ENCODE data around the gene HOXC4.
"Not testable (repeated sequence)": the region's sequence is repeated elsewhere in the genome, so short reads cannot be mapped to it uniquely, and the experiment has no call there.

The HOXC4 gene

DNA sequence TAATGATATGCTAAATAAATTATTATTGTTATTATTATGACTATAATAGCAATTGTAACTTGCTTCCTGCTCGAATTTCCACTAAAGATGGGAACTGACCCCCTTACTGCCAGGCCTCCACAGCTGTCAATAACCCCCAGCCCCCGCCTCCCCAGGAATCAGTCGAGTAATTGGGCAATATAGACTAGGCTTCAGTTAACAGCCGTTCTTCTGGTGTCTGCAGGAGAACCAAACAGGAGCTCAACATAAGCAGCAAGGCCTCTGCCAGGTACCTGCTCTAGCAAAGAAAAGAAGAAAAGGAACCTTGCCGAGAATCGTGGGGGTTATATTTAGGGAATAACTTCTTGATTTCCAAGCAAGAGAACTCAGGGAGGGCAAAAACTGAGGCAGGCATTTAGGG lies 21.8 kb downstream of the HOXC4 start:
- TF ChIP-seq, protein P1, sequence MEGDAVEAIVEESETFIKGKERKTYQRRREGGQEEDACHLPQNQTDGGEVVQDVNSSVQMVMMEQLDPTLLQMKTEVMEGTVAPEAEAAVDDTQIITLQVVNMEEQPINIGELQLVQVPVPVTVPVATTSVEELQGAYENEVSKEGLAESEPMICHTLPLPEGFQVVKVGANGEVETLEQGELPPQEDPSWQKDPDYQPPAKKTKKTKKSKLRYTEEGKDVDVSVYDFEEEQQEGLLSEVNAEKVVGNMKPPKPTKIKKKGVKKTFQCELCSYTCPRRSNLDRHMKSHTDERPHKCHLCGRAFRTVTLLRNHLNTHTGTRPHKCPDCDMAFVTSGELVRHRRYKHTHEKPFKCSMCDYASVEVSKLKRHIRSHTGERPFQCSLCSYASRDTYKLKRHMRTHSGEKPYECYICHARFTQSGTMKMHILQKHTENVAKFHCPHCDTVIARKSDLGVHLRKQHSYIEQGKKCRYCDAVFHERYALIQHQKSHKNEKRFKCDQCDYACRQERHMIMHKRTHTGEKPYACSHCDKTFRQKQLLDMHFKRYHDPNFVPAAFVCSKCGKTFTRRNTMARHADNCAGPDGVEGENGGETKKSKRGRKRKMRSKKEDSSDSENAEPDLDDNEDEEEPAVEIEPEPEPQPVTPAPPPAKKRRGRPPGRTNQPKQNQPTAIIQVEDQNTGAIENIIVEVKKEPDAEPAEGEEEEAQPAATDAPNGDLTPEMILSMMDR (IDR thresholded peaks at IDR 0.05; ENCODE audit: insufficient read depth, low read length, missing control alignments), result no peak
- ChIA-PET POLR2A (no interaction called here), CTCF (no interaction called here)
- no peak overlapping the region for H3K4me3 ChIP-seq (ENCODE audit: low read depth, low read length)
- DNase-seq (ENCODE audit: low read depth, low spot score), result no peak

DNA sequence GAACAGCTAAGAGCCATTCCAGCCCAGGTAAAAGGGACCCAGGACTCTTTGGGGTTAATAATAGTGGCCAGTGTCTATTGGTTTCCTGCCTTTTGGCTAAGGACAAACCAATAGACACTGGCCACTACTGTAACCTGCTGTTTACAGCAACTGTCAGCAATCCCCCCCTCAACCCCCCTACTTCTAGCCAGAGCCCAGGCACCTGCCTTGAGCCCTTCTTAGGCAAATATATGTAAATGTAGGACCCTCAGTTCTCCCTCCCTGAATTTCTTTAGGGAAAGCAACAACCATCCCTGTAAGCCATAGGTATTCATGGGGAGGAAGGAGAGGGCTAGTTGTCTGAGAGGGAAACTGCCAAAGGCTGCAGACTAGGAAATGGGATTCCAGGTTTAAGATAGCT lies 22.3 kb downstream of the HOXC4 start:
- ChIA-PET CTCF (interaction anchor here (0.7 kb wide), 1 partner anchor 44 kb away, joined by 3 read pairs; the partner anchor contains the start of gene HOXC5), POLR2A (no interaction called here)

DNA sequence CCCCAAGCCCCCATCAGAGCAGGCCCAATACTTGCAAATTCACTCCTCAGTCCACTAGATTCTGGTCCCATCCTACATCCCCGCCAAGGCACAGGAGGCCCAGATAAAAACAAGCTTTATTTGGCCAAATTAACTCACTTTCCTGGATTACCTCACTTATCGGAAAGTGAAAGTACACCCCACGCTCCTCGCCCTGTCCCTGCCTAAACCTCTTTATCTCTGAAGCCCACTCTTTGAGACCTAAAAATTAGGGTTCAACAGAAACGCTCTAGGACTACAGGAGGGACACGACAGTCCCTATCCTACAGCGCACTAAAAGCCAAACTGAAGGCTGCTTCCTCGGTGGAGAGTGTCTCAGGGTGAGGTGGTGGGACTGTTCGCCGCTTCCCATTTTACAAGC lies 24.2 kb downstream of the HOXC4 start:
- H3K4me3 ChIP-seq (ENCODE audit: low read depth, low read length), result peak overlapping the region; percentile 6; the same call in 1 of the 2 replicates
- DNase-seq (ENCODE audit: low read depth, low spot score); POLR2A ChIA-PET; CTCF ChIA-PET: not testable (repeated sequence)

More for the DNA sequence above, 22.3 kb downstream of the HOXC4 start:
- TF ChIP-seq, protein P1 (IDR thresholded peaks at IDR 0.05; ENCODE audit: insufficient read depth, low read length, missing control alignments), result no peak
- no peak for DNase-seq (ENCODE audit: low read depth, low spot score)
- H3K4me3 ChIP-seq (ENCODE audit: low read depth, low read length), result no peak overlapping the region

DNA sequence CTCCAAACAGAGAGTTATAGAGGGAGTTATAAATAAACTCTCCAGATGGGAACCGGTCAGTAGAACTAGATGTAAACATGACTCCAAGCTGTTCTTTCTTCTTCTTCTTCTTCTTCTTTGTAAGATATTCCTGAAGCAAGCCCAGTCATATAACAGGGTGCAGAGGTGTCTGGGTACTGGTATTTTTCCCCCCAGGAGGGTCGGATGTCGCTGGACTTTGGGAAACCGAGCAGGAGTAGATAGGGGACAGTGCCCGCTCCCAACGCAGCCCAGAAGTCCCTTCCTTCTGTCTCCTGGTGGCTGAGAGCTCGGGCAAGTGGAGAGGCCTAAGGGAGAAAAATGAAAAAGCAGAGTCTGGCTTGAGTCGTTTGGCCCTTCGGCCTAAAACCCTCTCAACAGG lies 25.5 kb downstream of the HOXC4 start:
- CTCF ChIA-PET; DNase-seq (ENCODE audit: low read depth, low spot score); POLR2A ChIA-PET: not testable (repeated sequence)
- peak overlapping the region; percentile 18 for H3K4me3 ChIP-seq (ENCODE audit: low read depth, low read length)

DNA sequence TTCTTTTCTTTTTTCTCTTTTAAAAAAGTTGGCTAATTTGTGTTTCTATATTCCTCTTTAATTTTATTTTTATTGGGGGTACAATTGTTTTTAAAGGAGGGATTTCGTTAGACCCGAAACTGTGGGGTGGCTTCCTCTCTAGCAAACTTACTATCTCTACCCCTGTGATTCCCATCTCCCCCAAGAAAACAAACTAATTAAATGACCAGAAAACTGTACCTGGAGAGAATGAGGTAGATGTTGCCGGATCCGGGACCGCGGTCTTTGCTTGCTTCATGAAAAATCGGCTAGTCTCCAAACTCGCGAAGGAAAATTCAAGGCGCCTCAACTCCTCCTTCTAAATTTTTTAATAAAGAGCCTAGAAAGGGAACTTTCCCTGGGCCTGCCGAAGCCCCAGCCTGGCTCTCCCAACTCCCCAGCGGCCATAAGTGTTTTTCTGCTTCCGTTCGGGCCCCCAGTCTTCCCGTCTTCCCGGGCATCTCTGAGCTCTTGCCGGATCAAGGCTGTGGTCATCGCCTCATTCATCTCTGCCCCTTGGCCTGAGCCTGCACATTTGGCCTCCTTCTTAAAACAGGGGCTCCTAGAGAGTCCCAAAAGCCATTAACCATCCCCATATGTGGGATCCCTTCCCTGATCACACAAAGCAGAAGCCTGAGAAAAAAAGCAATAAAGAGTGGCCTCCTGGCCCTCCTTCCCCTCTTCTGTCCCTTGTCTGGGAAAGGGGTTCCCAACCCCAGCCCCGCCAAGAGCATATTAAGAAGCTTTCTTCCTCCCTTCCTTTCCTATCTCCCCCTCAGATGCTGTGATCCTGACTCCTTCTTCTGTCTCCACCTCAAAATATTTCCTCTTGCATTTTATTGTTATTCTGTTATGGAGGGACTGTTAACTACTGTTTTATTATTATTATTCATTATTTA lies 26.6 kb downstream of the HOXC4 start:
- DNase-seq (ENCODE audit: low read depth, low spot score); POLR2A ChIA-PET: not testable (repeated sequence)
- H3K4me3 ChIP-seq (ENCODE audit: low read depth, low read length), result peak overlapping the region; percentile 25
- CTCF ChIA-PET, result interaction anchor here (1.2 kb wide), 1 partner anchor 47 kb away, joined by 3 read pairs; the partner anchor contains the start of gene HOXC5

DNA sequence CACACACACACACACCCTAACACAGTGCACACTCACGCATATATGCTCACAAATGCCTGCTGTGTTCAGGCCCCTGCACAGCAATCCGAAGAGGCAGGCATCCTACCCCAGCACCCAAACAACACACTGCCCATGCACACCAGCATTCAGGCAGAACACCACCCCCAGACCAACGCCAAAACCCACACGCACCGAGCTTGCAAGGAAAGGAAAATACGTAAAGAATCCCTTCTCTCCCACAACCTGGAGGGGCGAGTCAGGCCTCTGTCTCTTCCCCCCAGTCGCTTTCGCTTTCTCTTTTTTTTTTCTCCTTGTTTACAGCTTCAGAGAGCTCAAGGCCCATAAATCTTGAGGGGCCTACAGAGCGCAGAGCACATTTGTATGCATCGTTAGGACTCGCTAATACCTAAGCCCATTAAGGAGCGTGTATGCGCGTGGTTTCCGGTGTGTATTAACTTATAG lies 27.4 kb downstream of the HOXC4 start:
- POLR2A ChIA-PET, result not testable (repeated sequence)
- CTCF ChIA-PET, result interaction anchor here (1.2 kb wide), 1 partner anchor 48 kb away, joined by 3 read pairs; the partner anchor contains the start of gene HOXC5

DNA sequence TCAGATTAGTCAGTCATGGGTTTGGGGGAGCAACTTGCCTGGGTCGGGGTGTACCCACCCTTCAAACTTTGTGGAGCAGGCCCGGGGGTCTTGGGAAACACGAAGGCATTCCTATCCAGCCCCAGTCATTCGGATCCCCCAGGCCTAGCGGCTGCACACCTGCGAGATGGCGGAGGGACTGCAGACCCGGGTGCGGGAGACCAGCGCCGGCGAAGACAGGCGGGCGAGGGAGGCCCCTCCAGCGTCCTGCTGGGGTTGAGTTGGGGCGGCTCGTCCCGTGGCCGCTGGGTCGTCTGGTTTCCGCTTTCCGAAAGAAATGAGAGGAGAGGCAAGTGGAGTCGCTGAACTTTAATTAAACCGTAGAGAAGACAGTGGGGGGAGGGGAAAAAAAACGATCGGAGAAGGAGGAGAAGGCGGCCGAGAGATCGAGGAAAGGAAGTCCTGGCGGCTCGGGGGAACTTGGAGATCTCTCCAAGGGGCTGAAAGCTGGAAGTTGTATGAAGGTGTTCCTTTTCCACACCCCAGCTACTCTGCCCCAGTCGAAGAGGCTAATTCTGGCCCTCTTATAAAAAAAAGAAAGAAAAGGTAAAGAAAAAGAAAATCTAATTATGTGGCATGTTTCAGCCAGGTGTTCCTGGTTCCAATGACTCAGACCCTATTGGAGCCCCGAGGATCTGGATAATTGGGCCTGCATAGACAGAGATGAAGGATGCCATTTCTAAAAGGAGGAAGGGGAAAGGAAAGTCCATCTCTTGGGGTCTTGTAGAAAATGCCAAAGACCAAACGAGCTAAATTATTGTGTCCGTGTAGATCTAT lies 28.2 kb downstream of the HOXC4 start:
- H3K4me3 ChIP-seq (ENCODE audit: low read depth, low read length), result peak overlapping the region; percentile 25
- DNase-seq (ENCODE audit: low read depth, low spot score); POLR2A ChIA-PET: not testable (repeated sequence)
- CTCF ChIA-PET, result interaction anchor here (1.2 kb wide), 1 partner anchor 49 kb away, joined by 3 read pairs; the partner anchor contains the start of gene HOXC5

More for the DNA sequence above, 27.4 kb downstream of the HOXC4 start:
- DNase-seq (ENCODE audit: low read depth, low spot score), result not testable (repeated sequence)
- H3K4me3 ChIP-seq (ENCODE audit: low read depth, low read length), result peak overlapping the region; percentile 38

DNA sequence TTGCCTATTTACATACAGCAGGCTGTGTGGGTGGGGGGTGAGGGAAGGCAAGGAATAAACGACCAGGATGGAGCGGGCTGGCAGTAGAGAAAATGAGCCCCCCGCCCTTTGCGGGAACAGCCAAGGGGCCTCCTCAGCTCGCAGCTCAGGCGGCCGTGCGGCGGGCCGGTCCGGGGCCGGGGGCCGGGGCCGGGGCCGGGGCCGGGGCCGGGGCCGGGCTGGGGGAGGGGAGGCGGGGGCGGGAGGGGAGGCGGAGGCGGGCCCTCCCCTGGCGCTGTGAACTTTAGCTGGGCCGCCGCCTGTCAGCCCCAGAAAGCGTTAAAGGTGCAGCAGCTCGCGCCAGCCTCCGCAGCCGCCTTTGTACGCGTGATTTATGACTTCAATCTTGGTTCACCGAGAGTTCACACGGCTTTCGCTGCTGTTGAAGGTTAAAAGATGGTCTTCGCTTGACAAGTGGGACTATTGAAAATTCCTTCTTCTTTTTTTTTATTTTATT lies 28.8 kb downstream of the HOXC4 start:
- TF ChIP-seq, protein P1 (IDR thresholded peaks at IDR 0.05; ENCODE audit: insufficient read depth, low read length, missing control alignments), result no peak
- no peak for DNase-seq (ENCODE audit: low read depth, low spot score)
- peak overlapping the region; percentile 8; the same call in 1 of the 2 replicates for H3K4me3 ChIP-seq (ENCODE audit: low read depth, low read length)
- POLR2A ChIA-PET, result no interaction called here
- CTCF ChIA-PET, result no interaction called here

DNA sequence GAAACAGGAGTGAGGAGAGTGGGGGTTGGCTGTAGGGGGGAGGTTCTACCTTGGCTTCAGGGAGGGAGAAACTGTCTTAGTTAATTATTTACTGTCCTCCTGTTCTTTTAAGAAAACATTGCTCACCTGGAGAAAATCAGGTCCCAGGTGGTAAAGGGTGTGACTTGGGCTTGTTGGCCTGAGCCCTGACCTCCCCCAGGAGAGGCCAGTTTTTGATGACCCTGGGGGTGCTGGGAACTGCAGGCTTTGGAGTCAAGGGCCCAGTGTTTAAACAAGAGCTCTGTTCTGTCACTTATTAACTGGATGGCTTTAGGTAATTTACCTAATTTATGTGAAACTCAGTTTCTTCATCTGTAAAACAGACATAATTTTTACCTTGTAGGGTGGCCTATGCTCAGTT lies 34.4 kb downstream of the HOXC4 start:
- CTCF ChIA-PET; DNase-seq (ENCODE audit: low read depth, low spot score); H3K4me3 ChIP-seq (ENCODE audit: low read depth, low read length); POLR2A ChIA-PET: not testable (repeated sequence)

DNA sequence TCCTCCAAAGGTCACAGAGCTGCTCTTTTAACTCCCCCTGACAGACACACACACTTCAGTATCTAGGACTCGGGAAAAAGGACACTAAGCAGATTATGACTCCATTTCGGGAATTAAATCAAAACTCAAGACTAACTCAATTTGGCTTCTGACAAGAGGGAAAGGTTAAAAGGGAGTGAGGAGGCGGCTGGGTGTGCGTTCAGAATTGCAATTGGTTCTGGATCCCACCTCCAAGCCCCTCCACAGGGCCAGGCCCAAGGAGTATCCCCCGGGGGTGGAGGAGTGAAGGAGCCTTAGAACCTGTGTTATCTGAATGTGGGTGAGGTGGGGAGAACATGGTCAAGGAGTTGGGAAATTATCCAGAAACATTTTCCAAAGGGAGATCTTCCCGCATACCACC lies 35.8 kb downstream of the HOXC4 start:
- POLR2A ChIA-PET; CTCF ChIA-PET; H3K4me3 ChIP-seq (ENCODE audit: low read depth, low read length); DNase-seq (ENCODE audit: low read depth, low spot score): not testable (repeated sequence)

DNA sequence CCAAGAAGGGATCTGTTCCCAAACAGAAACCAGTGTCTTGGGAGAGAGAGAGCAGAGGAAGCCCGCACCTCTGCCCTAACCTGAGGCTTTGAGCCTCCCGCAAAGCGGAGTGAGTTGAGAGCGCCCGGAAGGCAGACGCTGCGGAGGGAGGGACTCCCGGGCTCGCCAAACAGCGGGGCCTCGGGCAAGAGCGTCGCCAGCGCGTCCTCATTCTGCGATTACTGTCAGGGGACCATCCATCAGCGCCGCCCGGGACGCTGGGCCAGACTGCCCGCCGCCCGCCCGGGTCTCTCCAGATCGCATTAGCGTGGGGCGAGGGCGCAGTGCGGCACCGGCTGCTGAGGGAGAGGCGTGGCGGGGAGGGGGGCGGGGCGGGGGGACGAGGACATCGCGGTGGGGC lies 36.7 kb downstream of the HOXC4 start:
- DNase-seq (ENCODE audit: low read depth, low spot score); POLR2A ChIA-PET; CTCF ChIA-PET: not testable (repeated sequence)
- H3K4me3 ChIP-seq (ENCODE audit: low read depth, low read length), result peak overlapping the region; percentile 38

DNA sequence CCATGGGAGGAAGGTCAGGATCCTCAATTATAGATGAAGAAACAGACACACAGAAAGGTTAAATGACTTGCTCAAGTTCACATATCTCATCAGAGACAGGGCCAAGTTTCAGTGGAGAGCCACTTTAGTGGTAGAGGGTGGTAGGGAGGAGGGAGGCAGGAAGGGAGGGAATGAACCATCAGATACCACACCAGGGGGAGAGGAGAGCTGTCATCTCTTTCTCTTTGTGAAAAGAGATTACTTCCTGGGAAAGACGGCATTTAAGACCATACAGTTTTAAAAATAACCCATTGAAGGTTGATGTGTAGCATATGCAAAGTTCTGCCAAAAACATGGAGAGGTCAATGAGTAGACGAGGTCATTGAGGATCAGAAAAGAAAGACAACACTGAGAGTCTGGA lies 39.3 kb downstream of the HOXC4 start:
- H3K4me3 ChIP-seq (ENCODE audit: low read depth, low read length); DNase-seq (ENCODE audit: low read depth, low spot score); POLR2A ChIA-PET; CTCF ChIA-PET: not testable (repeated sequence)

Measured in AG04449 (cell line).